Measurements from ENCODE around the gene GABRA5. TPM values are rescaled to one million over a fixed set of nuclear protein-coding genes. Genes with fewer than 3 reads are reported as not detected.

Gene GABRA5
- total and polyA plus RNA-seq, 9 donors: 0.33 TPM; not detected in 8

GRCh38 chr15:26889298-26889898 lies 22.5 kb downstream of the GABRA5 start:
- TF ChIP-seq POLR2A (IDR thresholded peaks at IDR 0.05) (no peak), CTCF (IDR thresholded peaks at IDR 0.05) (no peak), EP300 (IDR thresholded peaks at IDR 0.05) (no peak)
- WGBS, 3 donors: 21 to 23% (median 22%) methylated on average over 5 of the region's 5 CpGs
- no peak overlapping the region for H3K4me3 ChIP-seq
- peak in 1 of 5 donors; percentile 33 for DNase-seq
- H3K27me3 ChIP-seq: no peaks in the 10 kb centered on the region
- no peaks in the 10 kb centered on the region for H3K9me3 ChIP-seq
- H3K27ac ChIP-seq: no peak overlapping the region
- H3K36me3 ChIP-seq: no peaks in the 10 kb centered on the region
- intact Hi-C loops (cut with DNase I): loop anchor here in 1 of 4 donors (10.0 kb wide), 1 partner anchor 55 kb away; no protein-coding TSS in a partner anchor
- no peaks in the 10 kb centered on the region for H3K4me1 ChIP-seq (ENCODE audit: insufficient read depth)

DNA sequence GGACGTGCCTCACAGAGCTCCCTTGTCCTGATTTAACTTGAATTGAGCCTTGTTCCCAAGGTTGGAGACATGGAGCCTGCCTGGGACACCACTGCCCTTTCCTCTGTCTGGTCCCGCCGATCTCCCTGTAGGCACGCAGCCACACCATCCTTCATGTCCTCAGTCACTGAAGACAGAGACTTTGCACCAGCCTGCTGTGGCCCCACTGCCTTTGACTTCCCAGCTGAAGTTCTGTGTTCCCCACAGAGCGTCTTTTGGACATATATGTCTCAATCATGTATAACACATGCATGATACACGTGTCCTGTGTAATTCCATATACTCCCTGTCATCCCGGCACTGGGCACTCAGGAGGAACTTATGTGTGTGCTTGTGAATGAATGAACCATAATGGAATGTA lies 23.6 kb downstream of the GABRA5 start:
- DNase-seq: no peak
- Histone ChIP-seq H3K4me3 (no peak overlapping the region), H3K36me3 (no peaks in the 10 kb centered on the region), H3K27me3 (no peaks in the 10 kb centered on the region), H3K27ac (no peak overlapping the region), H3K4me1 (ENCODE audit: insufficient read depth) (no peaks in the 10 kb centered on the region), H3K9me3 (no peaks in the 10 kb centered on the region)
- WGBS, 3 donors: 82 to 89% (median 88%) methylated on average over 7 of the region's 7 CpGs
- TF ChIP-seq CTCF (IDR thresholded peaks at IDR 0.05) (no peak), EP300 (IDR thresholded peaks at IDR 0.05) (no peak), POLR2A (IDR thresholded peaks at IDR 0.05) (no peak)
- intact Hi-C loops (cut with DNase I): no loop called here

GRCh38 chr15:26890988-26891387 lies 24.1 kb downstream of the GABRA5 start:
- Histone ChIP-seq H3K36me3 (no peaks in the 10 kb centered on the region), H3K9me3 (no peaks in the 10 kb centered on the region), H3K27me3 (no peaks in the 10 kb centered on the region), H3K27ac (no peak overlapping the region), H3K4me1 (ENCODE audit: insufficient read depth) (no peaks in the 10 kb centered on the region), H3K4me3 (no peak overlapping the region)
- 46 to 59% (median 51%) methylated on average over 6 of the region's 6 CpGs for WGBS, 3 donors
- TF ChIP-seq POLR2A (IDR thresholded peaks at IDR 0.05): no peak
- TF ChIP-seq EP300 (IDR thresholded peaks at IDR 0.05): no peak
- TF ChIP-seq CTCF (IDR thresholded peaks at IDR 0.05): no peak
- intact Hi-C loops (cut with DNase I): no loop called here
- no peak for DNase-seq

- 3 to 9% (median 4%) methylated on average over 36 to 37 of the region's 37 CpGs for WGBS, 3 donors
- Histone ChIP-seq H3K4me3 (no peak overlapping the region), H3K36me3 (no peaks in the 10 kb centered on the region), H3K27me3 (no peaks in the 10 kb centered on the region), H3K27ac (no peak overlapping the region), H3K4me1 (ENCODE audit: insufficient read depth) (no peaks in the 10 kb centered on the region), H3K9me3 (no peaks in the 10 kb centered on the region)
- peak in 2 of 5 donors; percentile 28 to 44 for DNase-seq
- TF ChIP-seq CTCF (IDR thresholded peaks at IDR 0.05) (no peak), POLR2A (IDR thresholded peaks at IDR 0.05) (no peak), EP300 (IDR thresholded peaks at IDR 0.05) (no peak)
- intact Hi-C loops (cut with DNase I): no loop called here
These were observed 24.8 kb downstream of the GABRA5 start for GRCh38 chr15:26891448-26892181.

Measured in ovary (tissue), 9 donors.